Liver (tissue), 9 donors: ENCODE measurements around the gene CEP95. TPM values are rescaled to one million over a fixed set of nuclear protein-coding genes. Genes with fewer than 3 reads are reported as not detected.

Source experiments
- DNase-seq: peaks from one replicate; pipeline ENCODE4 v3.0.0-alpha.2; 2017; ENCODE audit warnings: low spot score
- H3K27ac ChIP-seq, 2 donors: one replicate each; pipeline ENCODE4 v1.7.0; 2013; ENCODE audit warnings: inconsistent platforms in 2 of 2, low read length in 2 of 2, control low read depth in 1 of 2, low read depth in 1 of 2, mild to moderate bottlenecking in 1 of 2
- H3K27me3 ChIP-seq, 4 donors: one replicate each; pipeline versions ENCODE4 v1.6.1 to v1.7.0; 2013; ENCODE audit warnings: low read length in 3 of 4, inconsistent platforms in 1 of 4, mild to moderate bottlenecking in 1 of 4, moderate library complexity in 1 of 4; ENCODE audit not compliant: control insufficient read depth in 4 of 4, insufficient read depth in 4 of 4
- H3K36me3 ChIP-seq, 4 donors: one replicate each; pipeline versions ENCODE4 v1.6.1 to v1.7.0; 2013; ENCODE audit warnings: low read length in 3 of 4, mild to moderate bottlenecking in 3 of 4, low read depth in 1 of 4, moderate library complexity in 1 of 4; ENCODE audit not compliant: control insufficient read depth in 4 of 4, insufficient read depth in 3 of 4
- H3K4me1 ChIP-seq, 4 donors: one replicate each; pipeline versions ENCODE4 v1.6.1 to v1.7.0; 2013; ENCODE audit warnings: low read length in 3 of 4, mild to moderate bottlenecking in 3 of 4, moderate library complexity in 1 of 4; ENCODE audit not compliant: control insufficient read depth in 4 of 4, insufficient read depth in 4 of 4
- H3K4me3 ChIP-seq, 3 donors: one replicate each; pipeline versions ENCODE4 v1.6.1 to v1.7.0; 2013; ENCODE audit warnings: low read length in 3 of 3, control low read depth in 1 of 3, low read depth in 1 of 3, mild to moderate bottlenecking in 1 of 3
- H3K9ac ChIP-seq, 2 donors: one replicate each; pipeline ENCODE4 v1.7.0; 2013; ENCODE audit warnings: low read length in 2 of 2, mild to moderate bottlenecking in 2 of 2, moderate library complexity in 2 of 2, control low read depth in 1 of 2, low read depth in 1 of 2
- H3K9me3 ChIP-seq, 4 donors: one replicate each; pipeline versions ENCODE4 v1.6.1 to v1.7.0; 2013; ENCODE audit warnings: low read length in 3 of 4; ENCODE audit not compliant: control insufficient read depth in 4 of 4
- EGR1 ChIP-seq, 2 donors: IDR thresholded peaks; 2 replicates each; pipeline ENCODE4 v1.6.1; 2016 to 2018; ENCODE audit warnings: antibody characterized with exemption in 2 of 2, low read depth in 2 of 2
- FOXA1 ChIP-seq: IDR thresholded peaks from 2 replicates; pipeline ENCODE4 v1.6.1; 2016; ENCODE audit warnings: antibody characterized with exemption
- GABPA ChIP-seq, 2 donors: IDR thresholded peaks in 1 of 2; conservative IDR thresholded peaks in 1 of 2; 2 replicates each; pipeline ENCODE4 v1.6.1; 2016; ENCODE audit warnings: antibody characterized with exemption in 2 of 2, mild to moderate bottlenecking in 1 of 2, moderate library complexity in 1 of 2
- HNF4A ChIP-seq, 2 donors: conservative IDR thresholded peaks; 2 replicates each; pipeline ENCODE4 v1.6.1; 2016; ENCODE audit warnings: antibody characterized with exemption in 2 of 2, mild to moderate bottlenecking in 2 of 2
- HNF4G ChIP-seq: IDR thresholded peaks from 2 replicates; pipeline ENCODE4 v1.6.1; 2016; ENCODE audit warnings: antibody characterized with exemption
- NR2F2 ChIP-seq: IDR thresholded peaks from 2 replicates; pipeline ENCODE4 v1.6.1; 2016; ENCODE audit warnings: antibody characterized with exemption
- RAD21 ChIP-seq, 2 donors: IDR thresholded peaks; 2 replicates each; pipeline ENCODE4 v1.6.1; 2016; ENCODE audit warnings: antibody characterized with exemption in 2 of 2, mild to moderate bottlenecking in 2 of 2
- SP1 ChIP-seq: IDR thresholded peaks from 2 replicates; pipeline ENCODE4 v1.6.1; 2018; ENCODE audit warnings: antibody characterized with exemption, mild to moderate bottlenecking
- TAF1 ChIP-seq: conservative IDR thresholded peaks from 2 replicates; pipeline ENCODE4 v1.6.1; 2016; ENCODE audit warnings: antibody characterized with exemption, mild to moderate bottlenecking
- YY1 ChIP-seq: IDR thresholded peaks from 2 replicates; pipeline ENCODE4 v1.6.1; 2016; ENCODE audit warnings: antibody characterized with exemption, mild to moderate bottlenecking
- WGBS: extraction: QIAGEN DNeasy Blood & Tissue Kit; methylation state at CpG from one replicate; pipeline ENCODE4 v1.1.7; 2013; 5-methylcytosine and 5-hydroxymethylcytosine counted together
- polyA plus RNA-seq, 2 donors: library from polyadenylated mRNA; stranded (reverse) in 1 of 2; unstranded in 1 of 2; fragments of 200-250 nt in 1 of 2; fragments of >200 nt in 1 of 2; fragmentation: Nextera tagmentation in 1 of 2; extraction: Ambion mirVana in 1 of 2; gene quantifications; one replicate each; pipeline versions ENCODE4 v1.2.1 to v1.2.3, GENCODE V29; 2013 to 2015
- total RNA-seq, 2 donors: library from RNA; depleted of rRNA; stranded (reverse); fragments of >200 nt; gene quantifications; one replicate each; pipeline ENCODE4 v1.2.3, GENCODE V29; 2014
- TF ChIP-seq, protein P1 (sequence below): IDR thresholded peaks from 2 replicates; pipeline ENCODE4 v1.6.1; 2016; ENCODE audit warnings: antibody characterized with exemption
- TF ChIP-seq, protein P2 (sequence below): IDR thresholded peaks from 2 replicates; pipeline ENCODE4 v1.6.1; 2016; ENCODE audit warnings: antibody characterized with exemption
- TF ChIP-seq, protein P3 (sequence below): fragments of 150-350 bp; IDR thresholded peaks from 2 replicates; pipeline ENCODE4 v1.5.1; 2017; ENCODE audit warnings: improper control_type of control experiment, low read depth, low read length; ENCODE audit not compliant: missing input control
- TF ChIP-seq, protein P4 (sequence below): IDR thresholded peaks from 2 replicates; pipeline ENCODE4 v1.6.1; 2016; ENCODE audit warnings: antibody characterized with exemption
- TF ChIP-seq, protein P5 (sequence below): IDR thresholded peaks from 2 replicates; pipeline ENCODE4 v1.6.1; 2016; ENCODE audit warnings: antibody characterized with exemption, mild to moderate bottlenecking
- donor health status: healthy.
- donor health status: healthy.
- donor health status: healthy.
- donor health status: healthy.
- donor health status: healthy.

Gene CEP95
- total and polyA plus RNA-seq, 4 donors, result 5.3 to 23.3 (median 11.0) TPM

DNA sequence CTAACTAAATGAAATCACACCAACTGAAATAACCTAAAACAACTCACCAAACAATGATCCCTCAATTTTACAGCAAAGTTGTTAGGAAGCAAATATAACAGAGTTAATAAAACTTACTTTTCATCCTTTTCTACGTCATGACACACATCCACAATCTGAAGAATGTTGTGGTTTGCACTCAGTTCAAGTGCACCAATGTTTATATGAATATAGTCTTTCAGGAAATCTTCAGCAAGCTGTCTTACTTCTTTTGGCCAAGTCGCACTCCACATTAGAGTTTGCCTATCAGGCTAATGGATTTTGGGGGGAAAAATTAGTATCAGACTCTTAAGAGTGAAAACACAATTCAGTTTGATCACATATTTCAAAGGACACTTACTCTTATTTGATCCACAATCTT, 4.0 kb upstream of the CEP95 start:
- Histone ChIP-seq H3K36me3 (peaks cover 12 to 69% (median 58%) of the 10 kb centered on the region in 4 donors), H3K27me3 (no peaks in the 10 kb centered on the region), H3K4me1 (peaks cover 5 to 53% (median 41%) of the 10 kb centered on the region in 4 donors), H3K4me3 (no peak overlapping the region), H3K9me3 (no peaks in the 10 kb centered on the region), H3K9ac (no peak overlapping the region), H3K27ac (no peak overlapping the region)
- TF ChIP-seq SP1 (no peak), GABPA (IDR thresholded peaks at IDR 0.05 in 1 of 2, conservative IDR thresholded peaks at IDR 0.05 in 1 of 2) (no peak), TAF1 (no peak), HNF4G (no peak)
- TF ChIP-seq, protein P1, sequence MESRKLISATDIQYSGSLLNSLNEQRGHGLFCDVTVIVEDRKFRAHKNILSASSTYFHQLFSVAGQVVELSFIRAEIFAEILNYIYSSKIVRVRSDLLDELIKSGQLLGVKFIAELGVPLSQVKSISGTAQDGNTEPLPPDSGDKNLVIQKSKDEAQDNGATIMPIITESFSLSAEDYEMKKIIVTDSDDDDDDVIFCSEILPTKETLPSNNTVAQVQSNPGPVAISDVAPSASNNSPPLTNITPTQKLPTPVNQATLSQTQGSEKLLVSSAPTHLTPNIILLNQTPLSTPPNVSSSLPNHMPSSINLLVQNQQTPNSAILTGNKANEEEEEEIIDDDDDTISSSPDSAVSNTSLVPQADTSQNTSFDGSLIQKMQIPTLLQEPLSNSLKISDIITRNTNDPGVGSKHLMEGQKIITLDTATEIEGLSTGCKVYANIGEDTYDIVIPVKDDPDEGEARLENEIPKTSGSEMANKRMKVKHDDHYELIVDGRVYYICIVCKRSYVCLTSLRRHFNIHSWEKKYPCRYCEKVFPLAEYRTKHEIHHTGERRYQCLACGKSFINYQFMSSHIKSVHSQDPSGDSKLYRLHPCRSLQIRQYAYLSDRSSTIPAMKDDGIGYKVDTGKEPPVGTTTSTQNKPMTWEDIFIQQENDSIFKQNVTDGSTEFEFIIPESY, result no peak
- TF ChIP-seq, protein P2, sequence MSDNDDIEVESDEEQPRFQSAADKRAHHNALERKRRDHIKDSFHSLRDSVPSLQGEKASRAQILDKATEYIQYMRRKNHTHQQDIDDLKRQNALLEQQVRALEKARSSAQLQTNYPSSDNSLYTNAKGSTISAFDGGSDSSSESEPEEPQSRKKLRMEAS, result no peak
- WGBS, result 91% methylated on average over 2 of the region's 2 CpGs
- DNase-seq, result no peak

DNA sequence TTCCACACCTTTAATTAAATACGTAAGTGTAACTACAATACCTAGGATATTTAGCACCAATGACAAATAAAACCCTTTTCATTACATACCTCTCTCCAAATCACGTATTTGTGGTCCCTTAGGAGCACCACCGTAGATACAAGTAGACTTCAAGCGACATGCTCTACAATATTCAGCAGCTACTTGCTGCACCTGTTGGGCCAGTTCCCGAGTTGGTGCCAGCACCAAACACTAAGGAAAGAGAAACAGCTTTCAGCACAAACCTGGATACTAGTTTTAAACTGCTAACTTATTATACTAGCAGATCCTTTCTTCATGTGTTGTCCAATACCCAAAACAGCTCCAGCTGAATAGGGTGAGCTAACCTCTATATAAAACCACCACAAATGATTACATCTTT, 3.4 kb upstream of the CEP95 start:
- peaks cover 12 to 63% (median 56%) of the 10 kb centered on the region in 4 donors for H3K36me3 ChIP-seq
- H3K27ac ChIP-seq, result no peak overlapping the region
- no peaks in the 10 kb centered on the region for H3K9me3 ChIP-seq
- TF ChIP-seq TAF1 (no peak), RAD21 (IDR thresholded peaks at IDR 0.05) (no peak), SP1 (no peak), HNF4G (no peak), YY1 (no peak), NR2F2 (no peak), FOXA1 (no peak), HNF4A (conservative IDR thresholded peaks at IDR 0.05) (no peak), GABPA (IDR thresholded peaks at IDR 0.05 in 1 of 2, conservative IDR thresholded peaks at IDR 0.05 in 1 of 2) (no peak), EGR1 (IDR thresholded peaks at IDR 0.05; ENCODE audit: low read depth in 2 of 2) (no peak)
- TF ChIP-seq, protein P3, sequence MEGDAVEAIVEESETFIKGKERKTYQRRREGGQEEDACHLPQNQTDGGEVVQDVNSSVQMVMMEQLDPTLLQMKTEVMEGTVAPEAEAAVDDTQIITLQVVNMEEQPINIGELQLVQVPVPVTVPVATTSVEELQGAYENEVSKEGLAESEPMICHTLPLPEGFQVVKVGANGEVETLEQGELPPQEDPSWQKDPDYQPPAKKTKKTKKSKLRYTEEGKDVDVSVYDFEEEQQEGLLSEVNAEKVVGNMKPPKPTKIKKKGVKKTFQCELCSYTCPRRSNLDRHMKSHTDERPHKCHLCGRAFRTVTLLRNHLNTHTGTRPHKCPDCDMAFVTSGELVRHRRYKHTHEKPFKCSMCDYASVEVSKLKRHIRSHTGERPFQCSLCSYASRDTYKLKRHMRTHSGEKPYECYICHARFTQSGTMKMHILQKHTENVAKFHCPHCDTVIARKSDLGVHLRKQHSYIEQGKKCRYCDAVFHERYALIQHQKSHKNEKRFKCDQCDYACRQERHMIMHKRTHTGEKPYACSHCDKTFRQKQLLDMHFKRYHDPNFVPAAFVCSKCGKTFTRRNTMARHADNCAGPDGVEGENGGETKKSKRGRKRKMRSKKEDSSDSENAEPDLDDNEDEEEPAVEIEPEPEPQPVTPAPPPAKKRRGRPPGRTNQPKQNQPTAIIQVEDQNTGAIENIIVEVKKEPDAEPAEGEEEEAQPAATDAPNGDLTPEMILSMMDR, result no peak
- TF ChIP-seq, protein P4, sequence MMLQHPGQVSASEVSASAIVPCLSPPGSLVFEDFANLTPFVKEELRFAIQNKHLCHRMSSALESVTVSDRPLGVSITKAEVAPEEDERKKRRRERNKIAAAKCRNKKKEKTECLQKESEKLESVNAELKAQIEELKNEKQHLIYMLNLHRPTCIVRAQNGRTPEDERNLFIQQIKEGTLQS, result no peak
- TF ChIP-seq, protein P5, sequence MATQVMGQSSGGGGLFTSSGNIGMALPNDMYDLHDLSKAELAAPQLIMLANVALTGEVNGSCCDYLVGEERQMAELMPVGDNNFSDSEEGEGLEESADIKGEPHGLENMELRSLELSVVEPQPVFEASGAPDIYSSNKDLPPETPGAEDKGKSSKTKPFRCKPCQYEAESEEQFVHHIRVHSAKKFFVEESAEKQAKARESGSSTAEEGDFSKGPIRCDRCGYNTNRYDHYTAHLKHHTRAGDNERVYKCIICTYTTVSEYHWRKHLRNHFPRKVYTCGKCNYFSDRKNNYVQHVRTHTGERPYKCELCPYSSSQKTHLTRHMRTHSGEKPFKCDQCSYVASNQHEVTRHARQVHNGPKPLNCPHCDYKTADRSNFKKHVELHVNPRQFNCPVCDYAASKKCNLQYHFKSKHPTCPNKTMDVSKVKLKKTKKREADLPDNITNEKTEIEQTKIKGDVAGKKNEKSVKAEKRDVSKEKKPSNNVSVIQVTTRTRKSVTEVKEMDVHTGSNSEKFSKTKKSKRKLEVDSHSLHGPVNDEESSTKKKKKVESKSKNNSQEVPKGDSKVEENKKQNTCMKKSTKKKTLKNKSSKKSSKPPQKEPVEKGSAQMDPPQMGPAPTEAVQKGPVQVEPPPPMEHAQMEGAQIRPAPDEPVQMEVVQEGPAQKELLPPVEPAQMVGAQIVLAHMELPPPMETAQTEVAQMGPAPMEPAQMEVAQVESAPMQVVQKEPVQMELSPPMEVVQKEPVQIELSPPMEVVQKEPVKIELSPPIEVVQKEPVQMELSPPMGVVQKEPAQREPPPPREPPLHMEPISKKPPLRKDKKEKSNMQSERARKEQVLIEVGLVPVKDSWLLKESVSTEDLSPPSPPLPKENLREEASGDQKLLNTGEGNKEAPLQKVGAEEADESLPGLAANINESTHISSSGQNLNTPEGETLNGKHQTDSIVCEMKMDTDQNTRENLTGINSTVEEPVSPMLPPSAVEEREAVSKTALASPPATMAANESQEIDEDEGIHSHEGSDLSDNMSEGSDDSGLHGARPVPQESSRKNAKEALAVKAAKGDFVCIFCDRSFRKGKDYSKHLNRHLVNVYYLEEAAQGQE, result no peak
- peaks cover 5 to 53% (median 41%) of the 10 kb centered on the region in 4 donors for H3K4me1 ChIP-seq
- H3K4me3 ChIP-seq, result no peak overlapping the region
- no peaks in the 10 kb centered on the region for H3K27me3 ChIP-seq
- DNase-seq, result no peak
- WGBS, result 88% methylated on average over 5 of the region's 5 CpGs
- no peak overlapping the region for H3K9ac ChIP-seq
